ENCODE data around the gene CARS1.

DNA sequence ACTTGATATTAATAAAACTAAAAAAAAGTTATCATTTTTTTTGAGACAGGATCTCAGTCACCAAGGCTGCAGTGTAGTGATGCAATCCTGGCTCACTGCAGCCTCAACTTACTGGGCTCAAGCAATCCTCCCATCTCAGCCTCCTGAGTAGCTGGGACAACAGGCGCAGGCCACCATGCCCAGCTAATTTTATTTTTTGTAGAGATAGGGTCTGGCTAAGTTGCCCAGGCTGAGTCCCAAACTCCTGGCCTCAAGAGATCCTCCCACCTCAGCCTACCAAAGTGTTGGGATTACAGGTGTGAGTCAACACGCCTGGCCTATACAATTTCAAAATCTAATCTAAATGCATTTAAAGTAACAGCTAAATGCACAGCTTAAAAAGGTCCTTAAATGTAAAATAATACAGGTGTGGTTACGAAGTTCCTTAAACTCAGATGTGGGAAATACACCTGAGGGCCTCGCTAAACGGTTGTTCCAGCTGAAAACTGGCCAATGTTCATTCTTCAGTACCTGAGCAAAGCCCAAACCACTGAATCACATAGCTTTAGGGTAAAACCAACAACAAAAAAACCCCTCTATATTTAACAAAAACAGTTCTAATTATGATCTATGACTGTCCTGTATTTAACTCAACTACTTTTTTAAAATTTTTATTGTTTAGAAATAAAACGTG is 76.9 kb downstream of the CARS1 start:
- TF ChIP-seq ZFX (CRISPR knock-in tag; IDR thresholded peaks at IDR 0.05), result no peak
- TF ChIP-seq, protein P1, sequence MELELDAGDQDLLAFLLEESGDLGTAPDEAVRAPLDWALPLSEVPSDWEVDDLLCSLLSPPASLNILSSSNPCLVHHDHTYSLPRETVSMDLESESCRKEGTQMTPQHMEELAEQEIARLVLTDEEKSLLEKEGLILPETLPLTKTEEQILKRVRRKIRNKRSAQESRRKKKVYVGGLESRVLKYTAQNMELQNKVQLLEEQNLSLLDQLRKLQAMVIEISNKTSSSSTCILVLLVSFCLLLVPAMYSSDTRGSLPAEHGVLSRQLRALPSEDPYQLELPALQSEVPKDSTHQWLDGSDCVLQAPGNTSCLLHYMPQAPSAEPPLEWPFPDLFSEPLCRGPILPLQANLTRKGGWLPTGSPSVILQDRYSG (tag; conservative IDR thresholded peaks at IDR 0.05; ENCODE audit: low read depth), result no peak
- TF ChIP-seq POLR2AphosphoS5 (IDR thresholded peaks at IDR 0.05; ENCODE audit: control insufficient read depth, insufficient read depth, low read depth, low read length), result no peak
- no peak for TF ChIP-seq NCOA6 (IDR thresholded peaks at IDR 0.05)
- TF ChIP-seq, protein P2, sequence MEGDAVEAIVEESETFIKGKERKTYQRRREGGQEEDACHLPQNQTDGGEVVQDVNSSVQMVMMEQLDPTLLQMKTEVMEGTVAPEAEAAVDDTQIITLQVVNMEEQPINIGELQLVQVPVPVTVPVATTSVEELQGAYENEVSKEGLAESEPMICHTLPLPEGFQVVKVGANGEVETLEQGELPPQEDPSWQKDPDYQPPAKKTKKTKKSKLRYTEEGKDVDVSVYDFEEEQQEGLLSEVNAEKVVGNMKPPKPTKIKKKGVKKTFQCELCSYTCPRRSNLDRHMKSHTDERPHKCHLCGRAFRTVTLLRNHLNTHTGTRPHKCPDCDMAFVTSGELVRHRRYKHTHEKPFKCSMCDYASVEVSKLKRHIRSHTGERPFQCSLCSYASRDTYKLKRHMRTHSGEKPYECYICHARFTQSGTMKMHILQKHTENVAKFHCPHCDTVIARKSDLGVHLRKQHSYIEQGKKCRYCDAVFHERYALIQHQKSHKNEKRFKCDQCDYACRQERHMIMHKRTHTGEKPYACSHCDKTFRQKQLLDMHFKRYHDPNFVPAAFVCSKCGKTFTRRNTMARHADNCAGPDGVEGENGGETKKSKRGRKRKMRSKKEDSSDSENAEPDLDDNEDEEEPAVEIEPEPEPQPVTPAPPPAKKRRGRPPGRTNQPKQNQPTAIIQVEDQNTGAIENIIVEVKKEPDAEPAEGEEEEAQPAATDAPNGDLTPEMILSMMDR (IDR thresholded peaks at IDR 0.05 in 2 of 3, conservative IDR thresholded peaks at IDR 0.05 in 1 of 3; ENCODE audit: insufficient read depth in 2 of 3, low read depth in 1 of 3, low read length in 3 of 3), result no peak
- no peak for TF ChIP-seq MAFF (IDR thresholded peaks at IDR 0.05; ENCODE audit: low read length)
- TF ChIP-seq, protein P3, sequence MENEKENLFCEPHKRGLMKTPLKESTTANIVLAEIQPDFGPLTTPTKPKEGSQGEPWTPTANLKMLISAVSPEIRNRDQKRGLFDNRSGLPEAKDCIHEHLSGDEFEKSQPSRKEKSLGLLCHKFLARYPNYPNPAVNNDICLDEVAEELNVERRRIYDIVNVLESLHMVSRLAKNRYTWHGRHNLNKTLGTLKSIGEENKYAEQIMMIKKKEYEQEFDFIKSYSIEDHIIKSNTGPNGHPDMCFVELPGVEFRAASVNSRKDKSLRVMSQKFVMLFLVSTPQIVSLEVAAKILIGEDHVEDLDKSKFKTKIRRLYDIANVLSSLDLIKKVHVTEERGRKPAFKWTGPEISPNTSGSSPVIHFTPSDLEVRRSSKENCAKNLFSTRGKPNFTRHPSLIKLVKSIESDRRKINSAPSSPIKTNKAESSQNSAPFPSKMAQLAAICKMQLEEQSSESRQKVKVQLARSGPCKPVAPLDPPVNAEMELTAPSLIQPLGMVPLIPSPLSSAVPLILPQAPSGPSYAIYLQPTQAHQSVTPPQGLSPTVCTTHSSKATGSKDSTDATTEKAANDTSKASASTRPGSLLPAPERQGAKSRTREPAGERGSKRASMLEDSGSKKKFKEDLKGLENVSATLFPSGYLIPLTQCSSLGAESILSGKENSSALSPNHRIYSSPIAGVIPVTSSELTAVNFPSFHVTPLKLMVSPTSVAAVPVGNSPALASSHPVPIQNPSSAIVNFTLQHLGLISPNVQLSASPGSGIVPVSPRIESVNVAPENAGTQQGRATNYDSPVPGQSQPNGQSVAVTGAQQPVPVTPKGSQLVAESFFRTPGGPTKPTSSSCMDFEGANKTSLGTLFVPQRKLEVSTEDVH (IDR thresholded peaks at IDR 0.05; ENCODE audit: low read depth, partially characterized antibody), result no peak
- no peak for TF ChIP-seq POLR2A (conservative IDR thresholded peaks at IDR 0.05)
- TF ChIP-seq SMAD4 (CRISPR knock-in tag; conservative IDR thresholded peaks at IDR 0.05), result no peak
- TF ChIP-seq, protein P4, sequence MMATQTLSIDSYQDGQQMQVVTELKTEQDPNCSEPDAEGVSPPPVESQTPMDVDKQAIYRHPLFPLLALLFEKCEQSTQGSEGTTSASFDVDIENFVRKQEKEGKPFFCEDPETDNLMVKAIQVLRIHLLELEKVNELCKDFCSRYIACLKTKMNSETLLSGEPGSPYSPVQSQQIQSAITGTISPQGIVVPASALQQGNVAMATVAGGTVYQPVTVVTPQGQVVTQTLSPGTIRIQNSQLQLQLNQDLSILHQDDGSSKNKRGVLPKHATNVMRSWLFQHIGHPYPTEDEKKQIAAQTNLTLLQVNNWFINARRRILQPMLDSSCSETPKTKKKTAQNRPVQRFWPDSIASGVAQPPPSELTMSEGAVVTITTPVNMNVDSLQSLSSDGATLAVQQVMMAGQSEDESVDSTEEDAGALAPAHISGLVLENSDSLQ (IDR thresholded peaks at IDR 0.05), result no peak
